OCI-LY1 (cell line): ENCODE measurements around the gene DGCR8.

Experiments used
- EZH2 ChIP-seq: fragments of 200-600 bp; sonication (generic), shearing (Covaris generic); IDR thresholded peaks from 2 replicates; pipeline ENCODE4 v1.8.0; 2017; ENCODE audit warnings: borderline replicate concordance, mixed run types, mild to moderate bottlenecking, antibody characterized with exemption, low read length, moderate library complexity, mixed read lengths
- TF ChIP-seq, protein P1 (sequence below): fragments of 200-600 bp; sonication (generic), shearing (Covaris generic); IDR thresholded peaks from 2 replicates; pipeline ENCODE4 v1.5.1; 2017; ENCODE audit warnings: mild to moderate bottlenecking, antibody characterized with exemption, low read length, moderate library complexity, mixed read lengths

DNA sequence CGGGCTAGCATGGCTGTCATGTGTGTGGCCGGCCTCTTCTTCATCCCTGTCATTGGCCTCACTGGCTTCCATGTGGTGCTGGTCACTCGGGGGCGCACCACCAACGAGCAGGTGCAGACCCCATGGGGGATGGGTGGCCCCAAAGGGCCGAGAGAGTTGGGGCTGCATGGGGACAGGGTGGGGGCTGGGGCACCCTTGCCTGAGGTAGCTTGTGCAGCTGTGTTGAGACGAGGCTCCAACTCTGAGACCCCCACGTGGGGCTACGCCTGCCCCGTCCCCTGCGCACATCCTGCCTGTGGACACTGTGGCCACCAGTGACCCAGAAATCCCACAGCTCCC lies 60.0 kb downstream of the DGCR8 start:
- TF ChIP-seq, protein P1, sequence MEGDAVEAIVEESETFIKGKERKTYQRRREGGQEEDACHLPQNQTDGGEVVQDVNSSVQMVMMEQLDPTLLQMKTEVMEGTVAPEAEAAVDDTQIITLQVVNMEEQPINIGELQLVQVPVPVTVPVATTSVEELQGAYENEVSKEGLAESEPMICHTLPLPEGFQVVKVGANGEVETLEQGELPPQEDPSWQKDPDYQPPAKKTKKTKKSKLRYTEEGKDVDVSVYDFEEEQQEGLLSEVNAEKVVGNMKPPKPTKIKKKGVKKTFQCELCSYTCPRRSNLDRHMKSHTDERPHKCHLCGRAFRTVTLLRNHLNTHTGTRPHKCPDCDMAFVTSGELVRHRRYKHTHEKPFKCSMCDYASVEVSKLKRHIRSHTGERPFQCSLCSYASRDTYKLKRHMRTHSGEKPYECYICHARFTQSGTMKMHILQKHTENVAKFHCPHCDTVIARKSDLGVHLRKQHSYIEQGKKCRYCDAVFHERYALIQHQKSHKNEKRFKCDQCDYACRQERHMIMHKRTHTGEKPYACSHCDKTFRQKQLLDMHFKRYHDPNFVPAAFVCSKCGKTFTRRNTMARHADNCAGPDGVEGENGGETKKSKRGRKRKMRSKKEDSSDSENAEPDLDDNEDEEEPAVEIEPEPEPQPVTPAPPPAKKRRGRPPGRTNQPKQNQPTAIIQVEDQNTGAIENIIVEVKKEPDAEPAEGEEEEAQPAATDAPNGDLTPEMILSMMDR, result no peak
- TF ChIP-seq EZH2, result no peak
